ENCODE measurements around the gene DLX5. TPM values are rescaled to one million over a fixed set of nuclear protein-coding genes. Genes with fewer than 3 reads are reported as not detected.

Gene DLX5
- total RNA-seq, 4 donors from 2014 or later = not detected

DNA sequence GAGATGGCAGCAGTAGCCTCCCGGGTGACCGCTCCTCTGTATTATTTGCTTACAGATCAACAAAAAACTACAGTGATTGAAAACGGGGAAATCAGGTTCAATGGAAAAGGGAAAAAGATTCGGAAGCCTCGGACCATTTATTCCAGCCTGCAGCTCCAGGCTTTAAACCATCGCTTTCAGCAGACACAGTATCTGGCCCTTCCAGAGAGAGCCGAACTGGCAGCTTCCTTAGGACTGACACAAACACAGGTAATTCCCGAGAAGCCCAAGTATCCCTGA is 17.1 kb downstream of the DLX5 start:
- H3K9me3 ChIP-seq = no peaks in the 10 kb centered on the region
- H3K27me3 ChIP-seq = peaks cover 100% of the 10 kb centered on the region
- no peak for DNase-seq
- in situ Hi-C loops (cut with MboI; ENCODE audit: low pct_ligation_motif_present in 1 of 4, low pct_unique_long_range_greater_than_20kb in 1 of 4, low sequenced_read_pairs in 3 of 4) = no loop called here
- no peak overlapping the region for H3K4me3 ChIP-seq
- intact Hi-C loops (cut with DNase I; ENCODE audit: low total_unique reads) = no loop called here
- H3K4me1 ChIP-seq = peaks cover 0 to 40% (median 19%) of the 10 kb centered on the region in 4 donors
- 20 to 23% methylated on average over 1 to 8 of the region's 8 CpGs for whole genome bisulfite sequencing, 2 donors (ENCODE audit: low coverage in 1 of 2)
- H3K27ac ChIP-seq = no peak overlapping the region
- TF ChIP-seq POLR2A (IDR thresholded peaks at IDR 0.05) (no peak), CTCF (IDR thresholded peaks at IDR 0.05) (no peak), EP300 (IDR thresholded peaks at IDR 0.05; ENCODE audit: low read depth) (no peak), POLR2AphosphoS5 (IDR thresholded peaks at IDR 0.05) (no peak)
- no peaks in the 10 kb centered on the region for H3K36me3 ChIP-seq

DNA sequence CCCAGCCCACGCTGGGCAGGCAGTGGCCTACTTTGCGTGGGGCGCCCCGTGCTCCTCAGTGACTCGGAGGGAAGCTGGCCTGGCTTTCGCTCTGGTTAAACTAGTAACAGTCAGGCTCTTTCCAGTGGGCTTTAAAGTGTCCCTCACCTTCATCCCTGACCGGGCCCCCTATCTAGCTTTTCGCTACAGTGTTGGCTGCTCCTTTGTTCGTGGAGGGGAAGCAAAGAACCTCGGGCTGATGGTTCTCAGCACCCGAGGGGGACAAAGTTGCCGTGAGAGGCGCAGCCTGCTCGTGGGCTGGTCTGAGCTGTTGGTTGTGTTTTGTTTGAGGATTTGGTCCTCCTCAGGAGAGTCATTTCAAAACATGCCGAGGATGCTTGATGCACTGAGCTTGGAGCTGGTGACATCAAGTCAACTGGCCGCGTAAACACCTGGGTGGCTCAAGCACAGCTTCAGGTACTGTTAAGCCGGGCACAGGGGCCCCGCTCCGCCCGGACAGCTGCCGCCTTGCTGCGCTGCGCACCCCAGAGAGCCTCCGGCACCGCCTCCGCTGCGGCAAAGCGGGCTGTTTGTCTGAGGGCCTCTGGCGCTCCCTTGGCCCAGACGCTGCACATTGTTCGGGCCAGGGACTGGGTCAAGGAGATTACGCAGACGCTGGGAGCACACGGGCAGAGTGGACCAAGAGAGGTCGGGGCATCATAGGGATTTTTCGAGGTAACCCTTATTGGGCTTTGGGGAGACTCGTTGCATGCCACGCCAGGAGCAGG is 17.6 kb downstream of the DLX5 start:
- intact Hi-C loops (cut with DNase I; ENCODE audit: low total_unique reads) (no loop called here), in situ Hi-C loops (cut with MboI; ENCODE audit: low pct_ligation_motif_present in 1 of 4, low pct_unique_long_range_greater_than_20kb in 1 of 4, low sequenced_read_pairs in 3 of 4) (no loop called here)
- Histone ChIP-seq H3K9me3 (no peaks in the 10 kb centered on the region), H3K4me3 (no peak overlapping the region), H3K36me3 (no peaks in the 10 kb centered on the region), H3K4me1 (peaks cover 0 to 40% (median 19%) of the 10 kb centered on the region in 4 donors), H3K27me3 (peaks cover 100% of the 10 kb centered on the region), H3K27ac (no peak overlapping the region)
- TF ChIP-seq CTCF (IDR thresholded peaks at IDR 0.05) = no peak
- TF ChIP-seq EP300 (IDR thresholded peaks at IDR 0.05; ENCODE audit: low read depth) = no peak
- WGBS, 2 donors (ENCODE audit: low coverage in 1 of 2) = 15% methylated on average over 28 of the region's 39 CpGs; no CpG with 5 or more reads in 1 of the 2 donors
- no peak for DNase-seq

DNA sequence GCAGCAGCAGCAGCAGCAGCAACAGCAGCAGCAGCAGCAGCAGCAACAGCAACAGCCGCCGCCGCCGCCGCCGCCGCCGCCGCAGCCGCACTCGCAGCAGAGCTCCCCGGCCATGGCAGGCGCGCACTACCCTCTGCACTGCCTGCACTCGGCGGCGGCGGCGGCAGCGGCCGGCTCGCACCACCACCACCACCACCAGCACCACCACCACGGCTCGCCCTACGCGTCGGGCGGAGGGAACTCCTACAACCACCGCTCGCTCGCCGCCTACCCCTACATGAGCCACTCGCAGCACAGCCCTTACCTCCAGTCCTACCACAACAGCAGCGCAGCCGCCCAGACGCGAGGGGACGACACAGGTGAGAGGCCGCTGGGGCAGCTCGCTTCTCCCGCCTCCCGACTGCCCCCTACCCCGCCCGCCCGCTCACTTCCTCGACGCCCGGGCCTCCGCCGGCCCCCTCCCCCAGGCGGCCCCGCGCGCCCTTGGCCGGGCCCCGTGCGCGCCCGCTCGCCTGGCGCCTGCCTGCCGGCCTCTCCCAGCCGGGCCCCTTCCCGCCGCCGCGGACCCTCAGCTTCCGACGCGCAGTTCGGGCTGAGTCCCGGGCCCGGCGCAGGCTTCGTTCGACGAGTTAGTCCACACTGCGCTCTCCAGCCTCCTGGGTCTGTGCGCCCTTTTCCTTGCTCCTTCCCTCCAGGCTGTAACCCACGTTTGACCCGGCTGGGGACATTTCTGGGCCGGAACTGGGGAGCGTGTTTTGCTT is 18.4 kb downstream of the DLX5 start:
- intact Hi-C loops (cut with DNase I; ENCODE audit: low total_unique reads) = no loop called here

More for the DNA sequence above, 18.4 kb downstream of the DLX5 start:
- Histone ChIP-seq H3K27me3 (peaks cover 100% of the 10 kb centered on the region), H3K36me3 (no peaks in the 10 kb centered on the region), H3K4me3 (peak overlapping the region in 3 of 4 donors; percentile 29 to 46 (median 31)), H3K27ac (no peak overlapping the region), H3K4me1 (peaks cover 0 to 40% (median 19%) of the 10 kb centered on the region in 4 donors), H3K9me3 (no peaks in the 10 kb centered on the region)
- TF ChIP-seq POLR2AphosphoS5 (IDR thresholded peaks at IDR 0.05) = no peak
- no peak for TF ChIP-seq POLR2A (IDR thresholded peaks at IDR 0.05)
- TF ChIP-seq EP300 (IDR thresholded peaks at IDR 0.05; ENCODE audit: low read depth) = no peak
- no peak for TF ChIP-seq CTCF (IDR thresholded peaks at IDR 0.05)
- 7% methylated on average over 61 of the region's 83 CpGs; no CpG with 5 or more reads in 1 of the 2 donors for WGBS, 2 donors (ENCODE audit: low coverage in 1 of 2)
- in situ Hi-C loops (cut with MboI; ENCODE audit: low pct_ligation_motif_present in 1 of 4, low pct_unique_long_range_greater_than_20kb in 1 of 4, low sequenced_read_pairs in 3 of 4) = no loop called here
- DNase-seq = no peak

Measured in transverse colon (tissue), 4 donors.